GM21825 (cell line): Measurements from ENCODE around the gene ENTPD5.

Experiments
- ATAC-seq: cut with Tn5 transposase; IDR thresholded peaks from one replicate; pipeline ENCODE4 v1.9.1; 2021; ENCODE audit warnings: mild to moderate bottlenecking, moderate library complexity; ENCODE audit not compliant: unreplicated experiment

ENTPD5 gene

GRCh38 chr14:74018586-74019407 lies at the start of gene ENTPD5, which contains the start of gene BBOF1:
TSS of gene ENTPD5 (minus strand) at chr14:74019288. CDS start at chr14:73988102, 31,186 bp downstream.
TSS of gene BBOF1 (plus strand) at chr14:74019349. CDS start at chr14:74019479, 130 bp downstream.
- ATAC-seq = peak; percentile 86

GRCh38 chr14:74065746-74066575 lies 46.9 kb upstream of the ENTPD5 start:
- ATAC-seq = no peak

- ATAC-seq = no peak
Measured at GRCh38 chr14:74064883-74065282, 45.8 kb upstream of the ENTPD5 start.

GRCh38 chr14:74064426-74064825 lies 45.3 kb upstream of the ENTPD5 start:
- ATAC-seq = no peak

GRCh38 chr14:74062809-74063150 lies 43.7 kb upstream of the ENTPD5 start:
- no peak for ATAC-seq

- ATAC-seq = no peak
Measured at GRCh38 chr14:74049876-74050495, 30.9 kb upstream of the ENTPD5 start.

GRCh38 chr14:74048281-74048680 lies 29.2 kb upstream of the ENTPD5 start:
- ATAC-seq = no peak

GRCh38 chr14:74045522-74045921 lies 26.4 kb upstream of the ENTPD5 start:
- ATAC-seq = no peak

GRCh38 chr14:74042296-74042695 lies 23.2 kb upstream of the ENTPD5 start:
- ATAC-seq = no peak

- no peak for ATAC-seq
Measured at GRCh38 chr14:74038020-74038859, 19.2 kb upstream of the ENTPD5 start.

- ATAC-seq = no peak
Measured at GRCh38 chr14:74035556-74035955, 16.5 kb upstream of the ENTPD5 start.

- ATAC-seq = no peak
Measured at GRCh38 chr14:74034572-74034971, 15.5 kb upstream of the ENTPD5 start.

GRCh38 chr14:74029136-74029535 lies 10.0 kb upstream of the ENTPD5 start:
- ATAC-seq = no peak

- no peak for ATAC-seq
Measured at GRCh38 chr14:74022346-74022745, 3.3 kb upstream of the ENTPD5 start.

GRCh38 chr14:74019408-74020137 lies 485 bp upstream of the ENTPD5 start:
- no peak for ATAC-seq

- no peak for ATAC-seq
Measured at GRCh38 chr14:74018174-74018585, 908 bp downstream of the ENTPD5 start.

- ATAC-seq = no peak
Measured at GRCh38 chr14:74015963-74016362, 3.1 kb downstream of the ENTPD5 start.

- ATAC-seq = no peak
Measured at GRCh38 chr14:74015176-74015575, 3.9 kb downstream of the ENTPD5 start.

- no peak for ATAC-seq
Measured at GRCh38 chr14:74014299-74014698, 4.8 kb downstream of the ENTPD5 start.
